ENCODE results near the gene PDE2A. TPM values are rescaled to one million over a fixed set of nuclear protein-coding genes. Genes with fewer than 3 reads are reported as not detected.

Gene PDE2A
- total RNA-seq, 6 experiments from 2014 or later, result 11.2 to 46.3 (median 22.8) TPM

- TF ChIP-seq POLR2A (IDR thresholded peaks at IDR 0.05), result no peak
- TF ChIP-seq CTCF (IDR thresholded peaks at IDR 0.05), result no peak
- no peaks in the 10 kb centered on the region for H3K27me3 ChIP-seq
- DNase-seq (no peak), ATAC-seq (no peak)
- H3K4me3 ChIP-seq, result no peak overlapping the region
- H3K27ac ChIP-seq, result no peak overlapping the region
- no peaks in the 10 kb centered on the region for H3K36me3 ChIP-seq
- H3K4me1 ChIP-seq, result peaks cover 0 to 4% (median 0%) of the 10 kb centered on the region in 4 donors
- intact Hi-C loops (cut with DNase I), result loop anchor here in 1 of 2 donors (5.0 kb wide), 1 partner anchor 51 kb away; no protein-coding TSS in a partner anchor
- WGBS (ENCODE audit: insufficient coverage, low coverage, low lambda C conversion rate, missing lambda C conversion rate), result 50% methylated on average over 1 of the region's 4 CpGs
- H3K9me3 ChIP-seq, result no peaks in the 10 kb centered on the region
Measured at GRCh38 chr11:72647882-72648281, 26.3 kb downstream of the PDE2A start.

DNA sequence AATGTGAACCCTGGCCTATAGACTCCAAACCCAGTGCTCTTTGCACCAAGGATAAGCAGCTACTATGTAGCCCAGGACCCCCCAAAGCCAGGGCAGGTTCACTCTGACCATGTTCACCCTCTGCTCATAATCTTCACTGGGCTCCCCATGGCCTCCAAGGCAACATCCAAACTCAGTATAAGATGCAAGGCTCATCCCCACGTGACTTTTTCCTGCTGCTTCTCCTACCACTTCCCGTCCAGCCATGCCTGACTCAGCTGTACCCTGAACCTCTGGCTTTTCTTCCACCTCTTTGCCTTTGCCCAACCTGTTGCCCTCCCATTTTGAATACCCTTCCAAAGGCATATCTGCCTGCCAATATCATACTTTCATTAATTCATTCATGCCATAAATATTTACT, 27.8 kb downstream of the PDE2A start:
- ATAC-seq, result no peak
- no peak for TF ChIP-seq CTCF (IDR thresholded peaks at IDR 0.05)
- no peak for TF ChIP-seq POLR2A (IDR thresholded peaks at IDR 0.05)
- intact Hi-C loops (cut with DNase I), result loop anchor here in 1 of 2 donors (5.0 kb wide), 1 partner anchor 49 kb away; no protein-coding TSS in a partner anchor
- Histone ChIP-seq H3K27ac (no peak overlapping the region), H3K4me3 (no peak overlapping the region), H3K4me1 (peaks cover 0 to 14% (median 4%) of the 10 kb centered on the region in 4 donors), H3K9me3 (no peaks in the 10 kb centered on the region), H3K36me3 (no peaks in the 10 kb centered on the region), H3K27me3 (no peaks in the 10 kb centered on the region)
- WGBS (ENCODE audit: insufficient coverage, low coverage, low lambda C conversion rate, missing lambda C conversion rate), result 53% methylated on average over 2 of the region's 2 CpGs
- DNase-seq, result no peak

GRCh38 chr11:72646024-72646423, 28.2 kb downstream of the PDE2A start:
- Histone ChIP-seq H3K9me3 (no peaks in the 10 kb centered on the region), H3K36me3 (no peaks in the 10 kb centered on the region), H3K4me1 (peaks cover 0 to 14% (median 4%) of the 10 kb centered on the region in 4 donors), H3K27me3 (no peaks in the 10 kb centered on the region), H3K27ac (no peak overlapping the region), H3K4me3 (no peak overlapping the region)
- no peak for ATAC-seq
- intact Hi-C loops (cut with DNase I), result loop anchor here in 1 of 2 donors (5.0 kb wide), 1 partner anchor 49 kb away; no protein-coding TSS in a partner anchor
- TF ChIP-seq CTCF (IDR thresholded peaks at IDR 0.05), result no peak
- no peak for TF ChIP-seq POLR2A (IDR thresholded peaks at IDR 0.05)
- no peak for DNase-seq
- WGBS (ENCODE audit: insufficient coverage, low coverage, low lambda C conversion rate, missing lambda C conversion rate), result 100% methylated on average over 3 of the region's 3 CpGs

DNA sequence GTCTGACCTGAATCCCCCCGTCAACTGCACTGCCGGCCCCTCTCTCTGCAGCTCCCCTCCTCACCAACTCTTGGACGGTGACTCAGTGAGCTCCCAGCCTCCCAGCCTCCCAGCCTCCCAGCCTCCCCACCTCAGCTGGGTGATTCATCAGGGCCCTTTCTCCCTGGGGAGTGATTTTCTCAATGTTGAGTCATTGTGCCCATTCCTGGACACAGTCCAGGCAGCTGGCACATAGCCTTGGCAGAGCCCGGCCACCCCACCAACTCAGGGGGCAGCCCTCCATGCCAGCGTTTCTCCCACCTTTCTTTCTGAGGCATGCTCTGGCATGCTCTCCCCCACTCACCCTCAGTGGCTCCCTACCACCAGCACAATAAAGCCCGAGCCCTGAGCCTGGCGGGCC, 30.7 kb downstream of the PDE2A start:
- no peak for TF ChIP-seq CTCF (IDR thresholded peaks at IDR 0.05)
- TF ChIP-seq POLR2A (IDR thresholded peaks at IDR 0.05), result no peak
- DNase-seq, result no peak
- H3K4me3 ChIP-seq, result no peak overlapping the region
- 73% methylated on average over 3 of the region's 7 CpGs for WGBS (ENCODE audit: insufficient coverage, low coverage, low lambda C conversion rate, missing lambda C conversion rate)
- no peak for ATAC-seq
- intact Hi-C loops (cut with DNase I), result loop anchor here in 1 of 2 donors (2.0 kb wide), 1 partner anchor 55 kb away; no protein-coding TSS in a partner anchor
- H3K27ac ChIP-seq, result no peak overlapping the region
- H3K27me3 ChIP-seq, result no peaks in the 10 kb centered on the region
- H3K36me3 ChIP-seq, result no peaks in the 10 kb centered on the region
- H3K9me3 ChIP-seq, result no peaks in the 10 kb centered on the region
- peaks cover 0 to 14% (median 4%) of the 10 kb centered on the region in 4 donors for H3K4me1 ChIP-seq
